Neural cell (in vitro differentiated cells): ENCODE data around the gene CFAP157. TPM values are rescaled to one million over a fixed set of nuclear protein-coding genes. Genes with fewer than 3 reads are reported as not detected.

Source experiments
- H2AFZ ChIP-seq: fragments of 200-600, 300-800 bp; sonication (generic), shearing (Covaris generic); 2 replicates; pipeline ENCODE4 v1.6.0; 2014; ENCODE audit warnings: low read depth, mild to moderate bottlenecking, antibody characterized with exemption, low read length, moderate library complexity
- H3F3A ChIP-seq: fragments of 200-600 bp; shearing (Covaris generic); 2 replicates; pipeline ENCODE4 v1.6.1; 2016; ENCODE audit warnings: mild to moderate bottlenecking, moderate library complexity, mixed read lengths, antibody characterized with exemption, low read length; ENCODE audit not compliant: insufficient read depth, poor library complexity, severe bottlenecking
- H3K27ac ChIP-seq: fragments of 200-600, 300-800 bp; sonication (generic), shearing (Covaris generic); 2 replicates; pipeline ENCODE4 v1.5.1; 2014; ENCODE audit warnings: mild to moderate bottlenecking, low read length, moderate library complexity
- H3K27me3 ChIP-seq: fragments of 300-800, 200-600 bp; sonication (generic), shearing (Covaris generic); 2 replicates; pipeline ENCODE4 v1.6.0; 2014; ENCODE audit warnings: mild to moderate bottlenecking, low read depth, low read length, moderate library complexity; ENCODE audit not compliant: insufficient read depth
- H3K36me3 ChIP-seq: fragments of 300-800, 200-600 bp; sonication (generic), shearing (Covaris generic); 2 replicates; pipeline ENCODE4 v1.5.1; 2014; ENCODE audit warnings: mild to moderate bottlenecking, antibody characterized with exemption, low read length, moderate library complexity; ENCODE audit not compliant: insufficient read depth
- H3K4me2 ChIP-seq: fragments of 300-800, 200-600 bp; sonication (generic), shearing (Covaris generic); 2 replicates; pipeline ENCODE4 v1.6.0; 2014; ENCODE audit warnings: mild to moderate bottlenecking, low read length
- H3K4me3 ChIP-seq: fragments of 300-800, 200-600 bp; sonication (generic), shearing (Covaris generic); 2 replicates; pipeline ENCODE4 v1.5.1; 2014; ENCODE audit warnings: mild to moderate bottlenecking, low read length, moderate library complexity
- H3K79me2 ChIP-seq: fragments of 200-600 bp; shearing (Covaris generic); replicated peaks from 2 replicates; pipeline ENCODE4 v1.6.0; 2014; ENCODE audit warnings: mild to moderate bottlenecking, low read length, moderate library complexity; ENCODE audit not compliant: insufficient read depth
- H3K9ac ChIP-seq: fragments of 300-800, 200-600 bp; sonication (generic), shearing (Covaris generic); 2 replicates; pipeline ENCODE4 v1.6.1; 2016; ENCODE audit warnings: mild to moderate bottlenecking, low read length, mixed read lengths
- H3K9me2 ChIP-seq: fragments of 200-600 bp; shearing (Covaris generic); 2 replicates; pipeline ENCODE4 v1.6.1; 2016; ENCODE audit warnings: mild to moderate bottlenecking, low read length, mixed read lengths; ENCODE audit not compliant: insufficient read depth
- H3K9me3 ChIP-seq: fragments of 200-600, 300-800 bp; sonication (generic), shearing (Covaris generic); 2 replicates; pipeline ENCODE4 v1.6.1; 2016; ENCODE audit warnings: mild to moderate bottlenecking, mixed run types, low read length, moderate library complexity, mixed read lengths
- H4K20me1 ChIP-seq: fragments of 200-600 bp; shearing (Covaris generic); 2 replicates; pipeline ENCODE4 v1.6.1; 2016; ENCODE audit warnings: mild to moderate bottlenecking, mixed run types; ENCODE audit not compliant: insufficient read depth
- CTCF ChIP-seq: fragments of 450-650 bp; IDR thresholded peaks from 2 replicates; pipeline ENCODE4 v1.5.1; 2014; ENCODE audit warnings: antibody characterized with exemption, mild to moderate bottlenecking, moderate library complexity; ENCODE audit not compliant: poor library complexity, severe bottlenecking
- EP300 ChIP-seq: fragments of 450-650 bp; conservative IDR thresholded peaks from 2 replicates; pipeline ENCODE4 v1.6.1; 2014; ENCODE audit warnings: antibody characterized with exemption, mild to moderate bottlenecking, moderate library complexity; ENCODE audit not compliant: poor library complexity, severe bottlenecking
- EZH2 ChIP-seq: fragments of 200-600, 300-800 bp; shearing (Covaris generic), sonication (generic); IDR thresholded peaks from 2 replicates; pipeline ENCODE4 v1.6.1; 2014; ENCODE audit warnings: antibody characterized with exemption, low read length, borderline replicate concordance, mild to moderate bottlenecking; ENCODE audit not compliant: insufficient read depth, poor library complexity, severe bottlenecking
- MXI1 ChIP-seq: fragments of 450-650 bp; conservative IDR thresholded peaks from 2 replicates; pipeline ENCODE4 v1.6.1; 2014; ENCODE audit warnings: antibody characterized with exemption, mild to moderate bottlenecking; ENCODE audit not compliant: poor library complexity, severe bottlenecking
- POLR2AphosphoS5 ChIP-seq: IDR thresholded peaks from 2 replicates; pipeline ENCODE4 v1.6.1; 2012
- RAD21 ChIP-seq: fragments of 450-650 bp; conservative IDR thresholded peaks from 2 replicates; pipeline ENCODE4 v1.6.1; 2014; ENCODE audit warnings: antibody characterized with exemption, mild to moderate bottlenecking, moderate library complexity
- REST ChIP-seq: IDR thresholded peaks from 2 replicates; pipeline ENCODE4 v1.6.1; 2012; ENCODE audit warnings: borderline replicate concordance
- SMC3 ChIP-seq: fragments of 450-650 bp; conservative IDR thresholded peaks from 2 replicates; pipeline ENCODE4 v1.6.1; 2014; ENCODE audit warnings: antibody characterized with exemption, mild to moderate bottlenecking, moderate library complexity; ENCODE audit not compliant: poor library complexity
- TAF1 ChIP-seq: IDR thresholded peaks from 2 replicates; pipeline ENCODE4 v1.6.1; 2012; ENCODE audit warnings: low read depth
- polyA plus RNA-seq: library from polyadenylated mRNA; depleted of rRNA; stranded (reverse); fragments of >200 nt; gene quantifications from 2 replicates; pipeline ENCODE4 v1.2.3, GENCODE V29; 2014

The CFAP157 gene
- polyA plus RNA-seq, 1 donor from 2014 or later = 1.3 TPM

GRCh38 chr9:127734247-127734746 is 27.5 kb downstream of the CFAP157 start:
- H4K20me1 ChIP-seq = no peaks in the 10 kb centered on the region
- peak overlapping the region; percentile 97 for H3K27ac ChIP-seq
- TF ChIP-seq SMC3 (peak; percentile 88), MXI1 (peak; percentile 61), EP300 (no peak), RAD21 (peak; percentile 92)
- peak overlapping the region; percentile 59 for H2AFZ ChIP-seq
- H3K79me2 ChIP-seq = peaks cover 3% of the 10 kb centered on the region
- H3K36me3 ChIP-seq = no peaks in the 10 kb centered on the region
- H3K4me3 ChIP-seq = peak overlapping the region; percentile 90
- H3K9ac ChIP-seq = peak overlapping the region; percentile 95
- H3K9me2 ChIP-seq = no peaks in the 10 kb centered on the region
- H3K9me3 ChIP-seq = no peaks in the 10 kb centered on the region
- no peaks in the 10 kb centered on the region for H3K27me3 ChIP-seq
- H3K4me2 ChIP-seq = peak overlapping the region; percentile 64
- no peaks in the 10 kb centered on the region for H3F3A ChIP-seq

GRCh38 chr9:127734747-127735529 is 28.1 kb downstream of the CFAP157 start, which contains the start of gene TOR2A:
TSS of gene TOR2A (minus strand) at chr9:127735294. CDS start at chr9:127735270, 24 bp downstream.
- peak within 1 kb of the TSS; percentile 95 for H3K9ac ChIP-seq
- no peaks in the 10 kb centered on the region for H4K20me1 ChIP-seq
- H3K79me2 ChIP-seq = peaks cover 3% of the 10 kb centered on the region
- peak; percentile 93 for TF ChIP-seq RAD21
- TF ChIP-seq TAF1 = no peak
- peak; percentile 92 for TF ChIP-seq EP300
- TF ChIP-seq POLR2AphosphoS5 = peak; percentile 82
- peak; percentile 95 for TF ChIP-seq MXI1
- TF ChIP-seq CTCF = peak; percentile 99
- no peak for TF ChIP-seq EZH2
- TF ChIP-seq REST = peak; percentile 17
- TF ChIP-seq SMC3 = peak; percentile 90
- H3K9me3 ChIP-seq = no peaks in the 10 kb centered on the region
- H3K4me3 ChIP-seq = peak within 1 kb of the TSS; percentile 90
- H3K27me3 ChIP-seq = no peaks in the 10 kb centered on the region
- peak within 1 kb of the TSS; percentile 97 for H3K27ac ChIP-seq
- peak within 1 kb of the TSS; percentile 59 for H2AFZ ChIP-seq
- no peaks in the 10 kb centered on the region for H3K36me3 ChIP-seq
- no peaks in the 10 kb centered on the region for H3K9me2 ChIP-seq
- H3K4me2 ChIP-seq = peak within 1 kb of the TSS; percentile 89
- H3F3A ChIP-seq = no peaks in the 10 kb centered on the region
